Endothelial cell of umbilical vein (primary cell): ENCODE data around the gene F2. TPM values are rescaled to one million over a fixed set of nuclear protein-coding genes. Genes with fewer than 3 reads are reported as not detected.

Source experiments
- BruUV-seq: library from RNA; stranded (reverse); fragments of 400-500 nt; replicated peaks from 2 replicates; lab custom pipeline; 2021; lab: Mats Ljungman, UMichigan
- CTCF ChIA-PET: fragments of 300-600, 350-600 bp; sonication (Branson Sonifier 250); formaldehyde crosslinking; loops from one replicate; lab custom pipeline; 2021; ENCODE audit warnings: antibody characterized with exemption, inconsistent platforms; lab: Charles Lee
- POLR2A ChIA-PET: fragments of 300-600, 350-600 bp; sonication (Branson Sonifier 250); formaldehyde crosslinking; loops from one replicate; lab custom pipeline; 2021; ENCODE audit warnings: antibody characterized with exemption, inconsistent platforms; lab: Charles Lee
- DNase-seq: peaks from one replicate; pipeline ENCODE4 v3.0.0-alpha.2; 2011; ENCODE audit warnings: low read depth, low spot score
- FAIRE-seq: peaks from 2 replicates; lab custom pipeline; 2011; peaks lifted over from hg19 to GRCh38; lab: Jason Lieb, UNC
- H2AFZ ChIP-seq: 2 replicates; pipeline ENCODE4 v1.6.0; 2012; ENCODE audit warnings: low read depth, low read length, control low read depth, inconsistent platforms
- H3K27ac ChIP-seq: 2 replicates; pipeline ENCODE4 v1.5.1; 2011; ENCODE audit warnings: low read depth, mild to moderate bottlenecking, control low read depth, low read length, moderate library complexity; ENCODE audit not compliant: insufficient read depth
- H3K27me3 ChIP-seq, 2 experiments: 2 replicates each; pipeline versions ENCODE4 v1.6.0 to v1.6.1; 2011; ENCODE audit warnings: low read length in 2 of 2, mixed read lengths in 1 of 2; ENCODE audit not compliant: control insufficient read depth in 2 of 2, insufficient read depth in 2 of 2
- H3K36me3 ChIP-seq, 2 experiments: 2 replicates in 1 of 2; 3 replicates in 1 of 2; pipeline ENCODE4 v1.5.1; 2011; ENCODE audit warnings: low read length in 2 of 2, mild to moderate bottlenecking in 1 of 2, moderate library complexity in 1 of 2; ENCODE audit not compliant: control insufficient read depth in 2 of 2, insufficient read depth in 2 of 2; ENCODE audit errors: extremely low read depth in 1 of 2
- H3K4me1 ChIP-seq: 3 replicates; pipeline ENCODE4 v1.5.1; 2011; ENCODE audit warnings: mild to moderate bottlenecking, low read length; ENCODE audit not compliant: control insufficient read depth, insufficient read depth; ENCODE audit errors: extremely low read depth
- H3K4me2 ChIP-seq: 2 replicates; pipeline ENCODE4 v1.6.1; 2011; ENCODE audit warnings: low read length, control low read depth, mixed read lengths; ENCODE audit not compliant: insufficient read depth
- H3K4me3 ChIP-seq, 3 experiments: fragments of 200-600 bp in 1 of 3; sonication (generic), shearing (Covaris generic) in 1 of 3; replicated peaks in 1 of 3; 2 replicates each; pipeline ENCODE4 v1.5.1; 2011 to 2016; ENCODE audit warnings: control low read depth in 3 of 3, low read length in 3 of 3, mild to moderate bottlenecking in 2 of 3, inconsistent platforms in 1 of 3, low read depth in 1 of 3, moderate library complexity in 1 of 3; ENCODE audit not compliant: insufficient read depth in 1 of 3
- H3K79me2 ChIP-seq: 2 replicates; pipeline ENCODE4 v1.6.0; 2012; ENCODE audit warnings: low read length, inconsistent platforms; ENCODE audit not compliant: control insufficient read depth, insufficient read depth
- H3K9ac ChIP-seq: replicated peaks from 2 replicates; pipeline ENCODE3; 2011; ENCODE audit warnings: low read length, control low read depth; ENCODE audit not compliant: insufficient read depth; ENCODE audit errors: extremely low read depth
- H3K9me1 ChIP-seq: replicated peaks from 3 replicates; pipeline ENCODE4 v1.6.0; 2011; ENCODE audit warnings: mild to moderate bottlenecking, low read length; ENCODE audit not compliant: control insufficient read depth, insufficient read depth; ENCODE audit errors: extremely low read depth
- H3K9me3 ChIP-seq: replicated peaks from 2 replicates; pipeline ENCODE4 v1.5.1; 2012; ENCODE audit warnings: low read length, inconsistent platforms; ENCODE audit not compliant: control insufficient read depth, insufficient read depth
- H4K20me1 ChIP-seq: replicated peaks from 2 replicates; pipeline ENCODE3; 2011; ENCODE audit warnings: mild to moderate bottlenecking, low read length; ENCODE audit not compliant: control insufficient read depth, insufficient read depth; ENCODE audit errors: extremely low read depth
- CTCF ChIP-seq, 2 donors: IDR thresholded peaks; 1 replicate in 1 of 2; 2 replicates in 1 of 2; pipeline ENCODE4 v1.5.1; 2011; ENCODE audit warnings: low read length in 2 of 2, mild to moderate bottlenecking in 2 of 2, moderate library complexity in 2 of 2, control low read depth in 1 of 2, inconsistent platforms in 1 of 2, low read depth in 1 of 2; ENCODE audit not compliant: insufficient read depth in 1 of 2; ENCODE audit errors: extremely low read depth in 1 of 2
- EZH2 ChIP-seq: IDR thresholded peaks from 2 replicates; pipeline ENCODE4 v1.6.1; 2012; ENCODE audit warnings: borderline replicate concordance, low read depth, mild to moderate bottlenecking, moderate library complexity, low read length, inconsistent platforms; ENCODE audit not compliant: severe bottlenecking
- FOS ChIP-seq: IDR thresholded peaks from 2 replicates; pipeline ENCODE4 v1.6.1; 2011; ENCODE audit warnings: mild to moderate bottlenecking, low read length, moderate library complexity, borderline replicate concordance; ENCODE audit not compliant: insufficient read depth
- GATA2 ChIP-seq: IDR thresholded peaks from 2 replicates; pipeline ENCODE4 v1.7.0; 2011; ENCODE audit warnings: low read depth, mild to moderate bottlenecking, moderate library complexity, mixed read lengths, low read length; ENCODE audit not compliant: insufficient read length, insufficient read depth
- JUN ChIP-seq: IDR thresholded peaks from 2 replicates; pipeline ENCODE4 v1.6.1; 2011; ENCODE audit warnings: borderline replicate concordance, low read depth; ENCODE audit not compliant: insufficient read length, insufficient read depth
- MAX ChIP-seq: IDR thresholded peaks from 2 replicates; pipeline ENCODE4 v1.6.1; 2011; ENCODE audit not compliant: insufficient read depth, insufficient read length
- MYC ChIP-seq: IDR thresholded peaks from one replicate; pipeline ENCODE4 v1.6.1; 2011; ENCODE audit warnings: mild to moderate bottlenecking, low read depth, low read length
- POLR2A ChIP-seq: IDR thresholded peaks from 2 replicates; pipeline ENCODE4 v1.6.1; 2012; ENCODE audit warnings: low read depth, mild to moderate bottlenecking, control low read depth, low read length
- POLR2AphosphoS5 ChIP-seq: IDR thresholded peaks from 2 replicates; pipeline ENCODE4 v1.6.1; 2012; ENCODE audit warnings: low read depth, mild to moderate bottlenecking, control low read depth, low read length, moderate library complexity; ENCODE audit not compliant: insufficient read depth
- dilution Hi-C: fragments of 300-500 bp; cut with MboI; formaldehyde crosslinking; loops from one replicate; pipeline ENCODE4 v1.15.0; 2019; ENCODE audit warnings: low sequenced_read_pairs; ENCODE audit not compliant: extremely low pct_ligation_motif_present
- intact Hi-C: fragments of 100-400 bp; cut with micrococcal nuclease; formaldehyde crosslinking; loops from one replicate; pipeline ENCODE4 v1.10.0; 2022
- polyA plus RNA-seq, 4 experiments: library from polyadenylated mRNA; depleted of rRNA in 3 of 4; stranded (reverse) in 3 of 4; unstranded in 1 of 4; fragments of >200 nt; gene quantifications; 2 replicates each; pipeline versions ENCODE4 v1.2.1 to v1.2.3, GENCODE V29; 2011 to 2012; ENCODE audit warnings: missing spikeins in 1 of 4
- total RNA-seq: library from RNA; stranded (reverse); gene quantifications from 2 replicates; pipeline ENCODE4 v1.2.3, GENCODE V29; 2021

F2 gene
- total and polyA plus RNA-seq, 2 donors (not counting 3 experiments of a cell fraction or from before 2014, with no cell fraction given) = 0.04 TPM; not detected in 1

- FAIRE-seq (no peak), DNase-seq (no peak)
- intact Hi-C loops = no loop called here
- POLR2A ChIA-PET = no interaction called here
- Histone ChIP-seq H4K20me1 (no peaks in the 10 kb centered on the region), H3K9ac (no peak overlapping the region), H3K36me3 (peaks cover 49 to 50% of the 10 kb centered on the region in 2 experiments), H3K4me1 (no peaks in the 10 kb centered on the region), H3K4me3 (no peak overlapping the region), H3K27me3 (no peaks in the 10 kb centered on the region), H3K9me3 (no peaks in the 10 kb centered on the region), H3K27ac (no peak overlapping the region), H3K4me2 (no peak overlapping the region), H3K9me1 (no peaks in the 10 kb centered on the region), H2AFZ (no peak overlapping the region), H3K79me2 (no peaks in the 10 kb centered on the region)
- no peak for TF ChIP-seq POLR2A
- no peak for TF ChIP-seq GATA2
- TF ChIP-seq JUN = no peak
- TF ChIP-seq MAX = no peak
- CTCF ChIA-PET = no interaction called here
- dilution Hi-C loops = no loop called here
- no TSS peak for BruUV-seq
These were observed 28.1 kb downstream of the F2 start for GRCh38 chr11:46747150-46747549.

GRCh38 chr11:46755962-46756361 is 36.9 kb downstream of the F2 start:
- intact Hi-C loops = no loop called here
- DNase-seq (no peak), FAIRE-seq (no peak)
- Histone ChIP-seq H3K9me3 (no peaks in the 10 kb centered on the region), H3K9ac (no peak overlapping the region), H3K36me3 (peaks cover 17 to 39% of the 10 kb centered on the region in 2 experiments), H3K4me1 (no peaks in the 10 kb centered on the region), H3K27me3 (no peaks in the 10 kb centered on the region), H3K79me2 (no peaks in the 10 kb centered on the region), H2AFZ (no peak overlapping the region), H3K27ac (no peak overlapping the region), H4K20me1 (no peaks in the 10 kb centered on the region), H3K4me3 (no peak overlapping the region), H3K9me1 (no peaks in the 10 kb centered on the region), H3K4me2 (no peak overlapping the region)
- TF ChIP-seq GATA2 (no peak), JUN (no peak), CTCF (IDR thresholded peaks at IDR 0.05; ENCODE audit: extremely low read depth in 1 of 2, insufficient read depth in 1 of 2, low read depth in 1 of 2, low read length in 2 of 2) (no peak), POLR2AphosphoS5 (no peak), MAX (no peak), EZH2 (no peak), MYC (no peak), FOS (no peak), POLR2A (no peak)
- POLR2A ChIA-PET = no interaction called here
- CTCF ChIA-PET = no interaction called here
- BruUV-seq = no TSS peak
- dilution Hi-C loops = no loop called here
